AG20443 (cell line): ENCODE results near the gene ENTREP1.
"Not testable (repeated sequence)": the region's sequence is repeated elsewhere in the genome, so short reads cannot be mapped to it uniquely, and the experiment has no call there.

ENCODE experiments used
- DNase-seq: peaks from one replicate; pipeline ENCODE4 v3.0.0; 2012; ENCODE audit warnings: low spot score, mixed read lengths

ENTREP1 gene, protein sequence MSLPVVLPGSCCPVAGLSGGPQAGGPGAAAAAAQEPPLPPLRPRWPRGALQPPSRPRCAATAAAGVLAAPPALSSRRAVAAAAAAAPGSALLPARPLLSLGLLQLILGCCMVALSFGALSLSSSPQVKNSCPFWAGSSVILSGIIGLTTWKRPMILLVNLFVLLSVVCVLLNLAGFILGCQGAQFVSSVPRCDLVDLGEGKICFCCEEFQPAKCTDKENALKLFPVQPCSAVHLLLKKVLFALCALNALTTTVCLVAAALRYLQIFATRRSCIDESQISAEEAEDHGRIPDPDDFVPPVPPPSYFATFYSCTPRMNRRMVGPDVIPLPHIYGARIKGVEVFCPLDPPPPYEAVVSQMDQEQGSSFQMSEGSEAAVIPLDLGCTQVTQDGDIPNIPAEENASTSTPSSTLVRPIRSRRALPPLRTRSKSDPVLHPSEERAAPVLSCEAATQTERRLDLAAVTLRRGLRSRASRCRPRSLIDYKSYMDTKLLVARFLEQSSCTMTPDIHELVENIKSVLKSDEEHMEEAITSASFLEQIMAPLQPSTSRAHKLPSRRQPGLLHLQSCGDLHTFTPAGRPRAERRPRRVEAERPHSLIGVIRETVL

DNA sequence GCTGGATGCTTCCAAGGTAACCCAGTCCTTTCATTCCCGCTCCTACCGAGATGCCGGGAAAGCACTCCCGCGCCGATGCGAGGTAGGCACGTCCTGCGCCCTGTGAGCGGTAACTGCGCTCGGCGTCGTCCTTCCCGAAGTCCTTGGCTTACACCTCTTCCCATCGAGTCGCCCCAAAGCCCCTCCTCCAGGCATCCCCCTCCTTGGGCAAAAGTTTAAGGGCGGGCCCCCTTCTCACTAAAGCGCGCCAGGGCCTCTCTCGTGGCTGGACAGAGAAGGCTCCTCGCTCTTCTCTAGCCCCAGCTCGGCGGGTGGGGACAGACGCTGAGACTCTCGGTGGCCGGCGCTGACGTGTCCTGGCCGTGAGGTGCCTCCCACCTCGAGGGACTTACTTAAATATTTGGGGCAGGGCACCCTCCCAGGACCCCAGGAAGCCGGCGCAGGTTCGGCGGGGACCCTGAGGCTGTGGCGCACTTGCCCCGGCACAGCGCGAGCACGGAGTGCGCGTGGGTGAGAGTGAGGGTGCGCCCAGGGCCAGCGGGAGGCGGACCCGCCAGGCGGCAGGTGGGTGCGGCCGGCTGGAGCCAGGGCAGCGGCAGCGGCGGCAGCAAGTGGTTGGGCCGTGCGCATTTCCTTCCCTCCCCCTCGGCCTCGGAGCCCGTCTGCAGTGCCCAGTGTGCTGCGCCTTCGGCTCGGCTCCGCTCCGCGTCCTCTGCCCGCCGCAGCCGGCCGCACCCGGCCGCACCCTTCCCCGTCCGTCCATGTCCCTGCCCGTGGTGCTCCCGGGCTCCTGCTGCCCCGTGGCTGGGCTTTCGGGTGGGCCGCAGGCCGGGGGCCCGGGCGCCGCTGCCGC, at the start of gene ENTREP1:
TSS of gene ENTREP1 (plus strand) at position 667 of the 853 bp plus-strand sequence. CDS start at position 762, 95 bp downstream.
- DNase-seq: peak; percentile 70

DNA sequence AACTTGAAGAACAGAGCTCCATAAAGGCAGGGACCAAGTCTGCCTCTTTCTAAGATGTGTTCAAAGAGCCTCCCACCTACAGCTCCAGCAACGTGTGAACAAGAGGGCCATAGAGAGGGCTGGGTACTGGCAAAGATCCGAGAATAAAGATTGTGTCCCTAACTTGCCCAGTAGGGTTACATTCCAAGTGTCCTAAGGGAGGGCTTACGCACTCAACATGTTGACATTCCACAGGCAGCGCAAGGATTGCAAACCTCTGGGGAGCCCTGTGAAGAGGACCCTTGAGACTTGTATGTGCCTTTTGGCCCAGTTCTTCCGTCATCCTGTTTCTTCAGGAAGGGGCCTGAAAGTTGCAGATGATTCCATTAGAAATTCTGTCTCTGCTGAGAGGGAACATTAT, 48.2 kb upstream of the ENTREP1 start:
- DNase-seq: no peak

DNA sequence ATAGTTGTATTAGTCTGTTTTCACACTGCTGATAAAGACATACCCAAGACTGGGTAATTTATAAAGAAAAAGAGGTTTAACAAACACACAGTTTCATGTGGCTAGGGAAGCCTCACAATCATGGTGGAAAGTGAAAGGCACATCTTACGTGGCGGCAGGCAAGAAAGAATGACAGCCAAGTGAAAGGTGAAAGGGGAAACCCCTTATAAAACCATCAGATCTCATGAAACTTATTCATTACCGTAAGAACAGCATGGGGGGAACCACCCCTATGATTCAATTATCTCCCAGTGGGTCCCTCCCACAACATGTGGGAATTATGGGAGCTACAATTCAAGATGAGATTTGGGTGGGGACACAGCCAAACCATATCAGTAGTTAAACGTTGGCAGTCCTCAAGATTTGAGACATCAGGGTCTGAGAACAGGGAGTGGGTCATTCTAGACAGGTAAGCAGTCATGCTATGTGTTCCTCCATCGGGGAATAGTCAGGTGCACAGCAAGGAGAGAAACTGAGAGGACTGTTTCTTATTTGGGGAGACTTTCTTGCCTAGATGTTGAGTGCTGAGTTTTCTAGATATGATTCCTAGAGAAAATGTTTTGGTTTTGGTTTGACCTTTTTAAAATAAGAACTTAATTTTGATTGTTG, 45.8 kb upstream of the ENTREP1 start:
- no peak for DNase-seq

GRCh38 chr9:69279733-69280132, 45.3 kb upstream of the ENTREP1 start:
- DNase-seq: no peak

GRCh38 chr9:69283003-69283402, 42.0 kb upstream of the ENTREP1 start:
- DNase-seq: no peak

GRCh38 chr9:69292078-69292477, 32.9 kb upstream of the ENTREP1 start:
- DNase-seq: no peak

DNA sequence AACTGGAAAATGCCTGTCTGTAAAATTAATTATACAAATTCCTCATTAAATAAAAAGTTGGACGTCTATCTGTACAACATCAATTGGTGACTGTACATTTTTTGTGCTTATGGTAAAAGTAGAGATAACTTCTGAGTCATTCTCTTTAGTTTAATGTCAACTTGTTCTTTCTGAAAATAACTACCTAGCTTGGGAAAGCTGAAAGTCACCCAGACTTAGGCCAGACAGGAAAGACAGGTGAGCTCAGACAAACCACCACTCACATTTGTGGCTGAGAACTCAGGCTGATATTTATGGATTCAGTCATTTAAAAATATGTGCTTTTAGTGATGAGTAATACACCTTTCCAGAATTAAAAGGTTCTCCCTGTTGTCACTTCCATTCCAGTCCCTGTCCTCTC, 31.9 kb upstream of the ENTREP1 start:
- DNase-seq: no peak

DNA sequence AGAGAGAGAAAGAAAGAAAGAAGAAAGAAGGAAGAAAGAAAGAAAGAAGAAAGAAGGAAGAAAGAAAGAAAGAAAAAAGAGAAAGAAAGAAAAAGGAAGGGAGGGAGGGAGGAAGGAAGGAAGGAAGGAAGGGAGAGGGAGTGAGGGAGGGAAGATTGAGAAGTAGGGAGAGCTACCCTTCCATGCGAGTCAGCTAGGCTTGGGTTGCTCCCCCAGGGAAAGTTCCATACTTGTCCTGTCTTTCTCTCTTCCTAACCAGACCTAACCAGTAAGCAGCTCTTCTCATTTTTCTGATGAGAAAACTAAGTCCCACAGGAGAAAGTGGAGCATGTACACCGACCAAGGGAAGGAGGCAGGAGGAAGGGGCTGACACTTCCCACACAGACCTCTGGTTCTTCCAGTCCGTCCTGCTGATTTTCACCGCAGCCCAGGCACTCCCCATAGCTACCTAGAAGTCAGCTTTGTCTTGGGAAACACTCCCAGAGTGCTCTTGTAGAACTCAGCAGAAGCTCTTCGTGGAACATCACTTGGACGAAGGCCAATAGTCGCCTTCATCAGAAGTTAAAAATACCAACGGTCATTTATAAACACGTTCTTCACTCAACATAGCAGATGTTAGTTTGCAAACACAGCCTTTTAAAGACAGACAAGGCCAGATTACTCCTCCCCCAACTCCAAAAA, 29.0 kb upstream of the ENTREP1 start:
- DNase-seq: no peak

DNA sequence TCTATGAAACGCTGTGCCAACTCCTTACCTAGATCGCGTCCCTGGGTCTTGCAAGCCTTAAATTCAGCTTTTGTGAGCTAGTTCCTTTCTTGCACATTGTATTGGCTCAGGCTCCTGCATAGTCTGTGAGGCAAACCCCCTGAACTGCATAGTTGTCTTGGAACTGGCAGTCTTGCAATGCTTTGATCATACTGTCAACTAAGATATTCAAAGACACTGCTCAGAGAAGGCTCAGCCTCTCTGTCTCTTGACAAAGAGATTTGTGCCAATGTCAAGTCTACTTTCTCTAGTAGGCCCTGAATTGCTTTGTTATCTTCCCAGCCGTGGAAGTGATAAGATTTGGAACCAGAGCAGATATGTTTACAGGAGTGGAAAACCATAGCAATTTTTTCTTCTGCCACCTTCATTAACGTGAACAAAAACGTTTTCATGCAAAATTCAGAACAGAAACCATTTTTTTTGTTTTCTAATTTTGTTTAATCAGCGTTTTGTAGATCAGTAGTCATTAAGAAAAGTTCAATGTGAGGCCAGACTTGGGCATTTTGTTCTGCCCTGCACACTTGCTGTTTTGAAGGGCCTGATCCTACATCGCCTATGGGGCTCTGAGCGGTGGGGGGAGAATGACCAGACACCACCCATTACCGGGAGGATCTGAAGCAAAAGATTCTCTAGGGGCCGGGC, 27.6 kb upstream of the ENTREP1 start:
- DNase-seq: no peak

DNA sequence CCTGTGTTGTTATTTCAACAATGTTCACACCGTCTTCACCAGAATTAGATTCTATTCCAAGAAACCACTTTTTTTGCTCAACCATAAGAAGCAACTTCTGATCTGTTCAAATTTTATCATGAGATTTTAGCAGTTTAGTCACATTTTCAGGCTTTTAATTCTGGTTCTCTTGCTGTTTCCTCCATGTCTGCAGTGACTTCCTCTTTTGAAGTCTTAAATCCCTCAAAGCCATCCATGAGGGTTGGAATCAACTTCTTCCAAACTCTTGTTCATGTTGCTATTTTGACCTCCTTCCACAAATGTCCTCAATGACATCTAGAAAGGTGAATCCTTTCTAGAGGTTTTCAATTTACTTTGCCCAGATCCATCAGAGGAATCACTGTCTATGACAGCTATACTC, 25.7 kb upstream of the ENTREP1 start:
- DNase-seq: no peak

DNA sequence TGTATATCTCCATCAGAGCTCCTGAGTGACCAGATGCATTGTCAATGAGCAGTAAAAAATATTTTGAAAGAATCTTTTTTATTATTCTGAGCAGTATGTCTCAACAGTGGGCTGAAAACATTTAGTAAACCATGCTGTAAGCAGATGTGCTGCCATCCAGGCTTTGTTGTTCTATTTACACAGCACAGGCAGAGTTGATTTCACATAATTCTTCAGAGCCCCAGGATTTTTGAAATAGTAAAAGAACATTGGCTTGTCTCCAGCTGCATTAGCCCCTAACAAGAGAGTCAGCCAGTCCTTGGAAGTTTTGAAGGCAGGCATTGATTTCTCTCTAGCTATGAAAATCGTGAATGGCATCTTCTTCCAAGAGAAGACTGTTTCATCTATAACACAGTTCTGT, 25.2 kb upstream of the ENTREP1 start:
- DNase-seq: no peak

DNA sequence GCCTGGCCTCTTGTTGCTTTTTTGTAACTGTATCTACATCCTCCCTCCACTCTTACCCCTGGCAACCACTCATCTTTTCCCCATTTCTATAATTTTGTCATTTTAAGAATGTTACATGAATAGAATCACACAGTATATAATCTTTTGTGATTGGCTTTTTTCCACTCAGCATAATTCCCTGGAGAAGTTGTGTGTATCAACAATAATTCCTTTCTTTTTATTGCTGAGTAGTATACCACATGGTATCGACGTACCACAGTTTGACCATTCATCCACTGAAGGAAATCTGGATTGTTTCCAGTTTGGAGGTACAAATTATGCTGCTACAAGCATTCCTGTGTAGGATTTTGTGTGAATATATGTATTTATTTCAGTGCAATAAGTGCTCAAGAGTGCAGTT, 21.7 kb upstream of the ENTREP1 start:
- DNase-seq: no peak

DNA sequence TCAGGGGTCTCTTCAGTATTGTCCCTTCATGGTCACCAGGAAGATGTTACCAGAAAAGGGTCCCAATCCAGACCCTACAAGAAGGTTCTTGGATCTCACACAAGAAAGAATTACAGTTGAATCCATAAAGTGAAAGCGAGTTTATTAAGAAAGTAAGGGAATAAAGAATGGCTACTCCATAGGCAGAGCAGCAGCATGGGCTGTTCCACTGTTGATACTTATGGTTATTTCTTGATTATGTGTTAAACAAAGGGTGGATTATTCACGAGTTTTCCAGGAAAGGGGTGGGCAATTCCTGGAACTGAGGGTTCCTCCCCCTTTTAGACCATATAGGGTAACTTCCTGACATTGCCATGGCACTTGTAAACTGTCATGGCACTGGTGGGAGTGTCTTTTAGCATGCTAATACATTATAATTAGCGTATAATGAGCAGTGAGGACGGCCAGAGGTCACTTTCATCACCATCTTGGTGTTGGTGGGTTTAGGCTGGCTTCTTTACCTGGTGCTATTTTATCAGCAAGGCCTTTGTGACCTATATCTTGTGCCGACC, 18.0 kb upstream of the ENTREP1 start:
- DNase-seq: not testable (repeated sequence)

DNA sequence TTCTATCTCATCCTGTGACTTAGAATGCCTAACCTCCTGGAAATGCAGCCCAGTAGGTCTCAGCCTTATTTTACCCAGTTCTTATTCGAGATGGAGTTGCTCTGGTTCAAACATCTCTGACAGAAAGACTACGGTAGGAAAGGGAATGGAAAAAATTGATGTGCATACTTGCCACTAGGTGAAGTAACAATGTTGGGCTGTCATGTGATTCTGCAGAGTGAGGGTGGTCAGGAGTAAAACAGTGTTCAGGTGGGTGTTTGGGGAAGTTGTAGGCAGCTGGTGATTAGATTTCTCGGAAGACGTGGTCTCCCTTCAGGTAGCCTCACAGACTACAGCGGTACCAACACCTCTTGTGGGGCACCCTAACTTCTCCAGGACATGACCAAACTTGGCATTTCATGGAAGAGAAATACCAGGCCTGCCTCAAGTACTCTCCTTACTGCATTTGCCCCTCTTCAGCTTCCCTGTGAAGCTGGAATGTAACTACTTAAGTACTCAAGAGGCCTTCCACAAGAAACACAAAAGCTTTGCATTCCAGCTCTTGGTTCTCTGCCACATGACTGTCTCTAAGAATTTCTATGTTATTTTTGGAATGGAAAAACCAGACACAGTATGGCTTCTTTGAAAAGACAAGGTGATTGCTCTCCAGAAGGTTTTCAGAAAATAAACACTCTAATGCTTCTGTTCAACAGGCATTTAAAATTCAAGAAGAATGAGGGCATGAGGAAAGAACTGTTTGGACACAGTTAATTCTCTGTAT, 17.4 kb upstream of the ENTREP1 start:
- DNase-seq: peak; percentile 57

- DNase-seq: no peak
Observed at GRCh38 chr9:69308206-69308931, 16.6 kb upstream of the ENTREP1 start.

DNA sequence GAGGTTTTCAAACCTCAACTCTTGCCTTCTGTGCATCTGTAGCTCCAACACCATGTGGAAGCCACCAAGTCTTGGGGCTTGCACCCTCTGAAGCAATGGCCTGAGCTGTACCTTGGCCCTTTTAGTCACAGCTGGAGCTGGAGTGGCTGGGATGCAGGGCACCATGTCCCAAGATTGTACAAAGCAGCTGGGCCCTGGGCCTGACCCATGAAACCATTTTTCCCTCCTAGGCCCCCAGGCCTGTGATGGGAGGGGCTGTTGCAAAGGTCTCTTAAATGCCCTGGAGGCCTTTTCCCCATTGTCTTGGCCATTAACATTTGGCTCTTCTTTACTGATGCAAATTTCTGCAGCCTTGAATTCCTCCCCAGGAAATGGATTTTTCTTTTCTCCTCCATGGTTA, 11.8 kb upstream of the ENTREP1 start:
- no peak for DNase-seq

- no peak for DNase-seq
Observed at GRCh38 chr9:69314547-69314946, 10.5 kb upstream of the ENTREP1 start.

DNA sequence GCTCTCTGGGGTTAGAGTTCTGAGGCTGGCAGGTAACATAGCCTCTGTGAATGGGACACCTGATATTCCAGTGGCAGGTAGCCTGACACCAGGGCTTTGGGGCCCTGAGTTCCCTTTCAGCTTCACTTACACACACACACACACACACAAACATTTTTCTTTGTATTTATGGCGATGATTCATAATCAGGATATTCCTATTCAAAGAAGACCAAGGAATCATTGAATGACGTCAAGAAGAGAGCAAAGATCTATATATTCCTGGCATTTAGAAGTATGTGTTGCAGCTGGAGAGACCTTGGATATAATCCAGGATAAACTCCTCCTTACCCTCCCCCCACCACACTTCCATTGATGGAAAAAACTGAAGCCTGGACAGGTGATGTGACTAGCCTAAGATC, 7.9 kb upstream of the ENTREP1 start:
- no peak for DNase-seq

DNA sequence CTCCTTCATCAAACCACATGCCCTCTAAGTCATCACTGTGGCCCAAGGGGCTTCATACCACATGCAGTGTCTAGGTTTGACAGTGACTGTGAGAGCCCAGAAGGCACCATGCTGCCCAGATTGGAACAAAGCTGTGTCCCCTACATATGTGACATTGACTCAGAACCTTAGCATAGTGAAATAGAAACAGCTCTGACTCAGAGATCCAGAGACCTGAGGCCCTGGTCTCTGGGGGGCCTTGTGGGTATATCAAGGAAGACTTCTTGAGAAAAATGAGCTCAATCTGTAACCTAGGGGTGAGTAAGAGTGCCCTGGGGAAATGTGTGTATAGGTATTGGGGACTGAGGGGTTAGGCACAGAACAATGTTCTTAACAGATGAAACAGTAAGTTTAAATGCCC, 7.1 kb upstream of the ENTREP1 start:
- no peak for DNase-seq
